ENCODE results near the gene CYB5B.

Gene CYB5B

GRCh38 chr16:69467080-69467479 is 42.7 kb downstream of the CYB5B start:
- no peak for DNase-seq (ENCODE audit: insufficient read length, low spot score)

GRCh38 chr16:69467531-69468204 is 43.2 kb downstream of the CYB5B start:
- FAIRE-seq (no peak), DNase-seq (ENCODE audit: insufficient read length, low spot score) (no peak)
- no peak for TF ChIP-seq CTCF (IDR thresholded peaks at IDR 0.05; ENCODE audit: insufficient read depth, missing control alignments)

More at GRCh38 chr16:69467080-69467479, 42.7 kb downstream of the CYB5B start:
- TF ChIP-seq CTCF (IDR thresholded peaks at IDR 0.05; ENCODE audit: insufficient read depth, missing control alignments): no peak
- no peak for FAIRE-seq

GRCh38 chr16:69469807-69470561 is 45.6 kb downstream of the CYB5B start:
- no peak for FAIRE-seq
- no peak for TF ChIP-seq CTCF (IDR thresholded peaks at IDR 0.05; ENCODE audit: insufficient read depth, missing control alignments)
- no peak for DNase-seq (ENCODE audit: insufficient read length, low spot score)

GRCh38 chr16:69471121-69471520 is 46.7 kb downstream of the CYB5B start:
- FAIRE-seq: no peak
- no peak for TF ChIP-seq CTCF (IDR thresholded peaks at IDR 0.05; ENCODE audit: insufficient read depth, missing control alignments)
- DNase-seq (ENCODE audit: insufficient read length, low spot score): no peak

GRCh38 chr16:69474408-69474807 is 50.0 kb downstream of the CYB5B start:
- FAIRE-seq (no peak), DNase-seq (ENCODE audit: insufficient read length, low spot score) (no peak)
- no peak for TF ChIP-seq CTCF (IDR thresholded peaks at IDR 0.05; ENCODE audit: insufficient read depth, missing control alignments)

GRCh38 chr16:69476920-69477443 is 52.6 kb downstream of the CYB5B start:
- TF ChIP-seq CTCF (IDR thresholded peaks at IDR 0.05; ENCODE audit: insufficient read depth, missing control alignments): no peak
- FAIRE-seq (no peak), DNase-seq (ENCODE audit: insufficient read length, low spot score) (no peak)

- TF ChIP-seq CTCF (IDR thresholded peaks at IDR 0.05; ENCODE audit: insufficient read depth, missing control alignments): no peak
- no peak for DNase-seq (ENCODE audit: insufficient read length, low spot score)
- FAIRE-seq: no peak
Measured at GRCh38 chr16:69477546-69477945, 53.1 kb downstream of the CYB5B start.
